Nucleus accumbens (tissue), 56 donors: ENCODE results near the gene EGFL8.
"Not testable (repeated sequence)": the region's sequence is repeated elsewhere in the genome, so short reads cannot be mapped to it uniquely, and the experiment has no call there.

Experiments used
- DNase-seq, 56 donors: peaks; one replicate each; lab custom pipeline; 2025; lab: John Stamatoyannopoulos, UW

Gene EGFL8

DNA sequence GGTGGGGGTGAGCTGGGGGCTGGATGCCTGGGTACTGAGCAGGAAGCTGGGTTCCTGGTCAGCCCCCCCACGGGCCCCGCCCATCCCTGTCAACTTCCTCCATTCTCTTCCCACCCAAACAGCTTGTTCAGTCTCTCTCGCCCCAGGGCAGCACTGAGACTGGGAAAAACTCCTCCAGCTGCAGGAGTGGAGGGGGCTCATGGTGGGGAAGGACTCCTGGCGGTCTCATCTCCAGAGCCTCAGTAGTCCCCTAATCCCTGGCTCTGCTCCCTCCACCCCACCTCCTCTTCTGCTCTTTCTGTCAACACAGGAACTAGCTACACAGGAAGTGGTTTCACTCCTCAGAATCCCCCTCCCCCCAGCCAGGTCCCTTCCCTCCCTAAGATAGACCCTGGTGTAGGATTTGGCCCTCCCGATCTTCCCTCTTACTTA, 28.2 kb downstream of the EGFL8 start, which contains the start of gene GPSM3:
Gene GPSM3 (minus strand): TSS at position 36 of the 432 bp plus-strand sequence. CDS start 130 bp downstream, outside the sequence.
- DNase-seq: peak in 2 of 56 donors; percentile 10 to 43

DNA sequence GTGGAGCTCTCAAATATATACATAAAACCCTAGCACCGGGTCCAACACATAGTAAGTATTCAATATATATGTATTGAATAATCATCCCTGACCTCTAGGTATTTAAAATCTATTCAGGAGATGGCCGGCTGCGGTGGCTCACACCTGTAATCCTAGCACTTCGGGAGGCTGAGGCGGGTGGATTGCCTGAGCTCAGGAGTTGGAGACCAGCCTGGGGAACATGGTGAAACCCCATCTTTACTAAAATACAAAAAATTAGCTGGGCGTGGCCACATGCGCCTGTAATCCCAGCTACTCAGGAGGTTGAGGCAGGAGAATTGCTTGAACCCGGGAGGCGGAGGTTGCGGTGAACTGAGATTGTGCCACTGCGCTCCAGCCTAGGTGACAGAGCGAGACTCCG, 28.7 kb downstream of the EGFL8 start:
- DNase-seq: not testable (repeated sequence)

DNA sequence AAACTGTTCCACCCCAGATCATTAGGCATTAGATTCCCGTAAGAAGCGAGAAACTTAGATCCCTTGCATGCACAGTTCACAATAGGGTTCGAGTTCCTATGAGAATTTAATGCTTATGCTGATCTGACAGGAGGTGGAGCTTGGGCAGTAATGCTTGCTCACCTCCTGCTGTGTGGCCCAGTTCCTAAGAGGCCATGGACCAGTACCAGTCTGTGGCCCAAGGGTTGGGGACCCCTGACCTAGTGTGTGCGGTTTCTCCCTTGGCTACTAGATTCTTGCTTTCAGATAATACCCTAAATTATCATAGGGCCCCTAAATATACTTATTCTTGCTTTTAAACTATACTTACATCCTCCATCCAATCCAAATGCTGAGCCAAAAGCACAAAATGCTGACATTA, 30.0 kb downstream of the EGFL8 start:
- no peak for DNase-seq

DNA sequence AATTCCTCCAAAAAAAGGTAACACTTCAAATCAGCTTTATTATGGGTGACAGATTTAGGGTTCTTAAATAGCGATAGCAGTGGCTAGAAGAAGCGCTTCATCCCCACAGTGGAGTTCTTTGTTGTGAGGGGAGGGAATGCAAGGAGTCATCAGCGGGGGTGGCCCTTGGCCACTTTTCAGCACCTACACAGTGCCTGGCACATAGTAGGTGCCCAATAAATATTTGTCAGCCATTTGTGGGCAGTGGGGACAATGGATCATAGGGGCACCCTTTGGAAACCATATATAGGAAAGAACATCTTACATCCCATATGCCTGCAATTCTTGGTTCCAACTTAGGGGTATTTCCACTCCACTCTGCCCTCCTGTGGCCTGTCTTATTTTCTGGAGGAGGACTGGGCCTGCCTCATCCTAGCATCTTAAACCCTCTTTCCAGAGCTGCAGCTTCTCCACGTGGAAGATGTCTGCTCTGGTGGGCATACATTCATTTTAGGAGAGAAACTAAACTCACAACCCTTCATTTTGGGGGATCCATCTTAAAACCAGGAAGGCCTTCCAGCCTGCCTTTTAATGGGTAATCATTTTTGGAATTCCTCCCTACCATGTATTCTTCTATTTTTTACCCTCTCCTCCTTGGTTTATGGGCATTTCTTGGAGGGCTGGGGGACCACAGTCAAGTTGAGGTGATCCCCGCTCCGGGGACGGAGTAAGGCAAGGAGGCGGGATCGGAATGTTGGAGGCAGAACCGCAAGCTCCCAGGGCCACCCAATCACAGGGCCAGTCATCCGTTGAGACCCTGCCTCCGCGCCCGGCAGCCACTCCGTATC, 30.6 kb downstream of the EGFL8 start:
- peak in 26 of 56 donors; percentile 14 to 71 (median 44) for DNase-seq

DNA sequence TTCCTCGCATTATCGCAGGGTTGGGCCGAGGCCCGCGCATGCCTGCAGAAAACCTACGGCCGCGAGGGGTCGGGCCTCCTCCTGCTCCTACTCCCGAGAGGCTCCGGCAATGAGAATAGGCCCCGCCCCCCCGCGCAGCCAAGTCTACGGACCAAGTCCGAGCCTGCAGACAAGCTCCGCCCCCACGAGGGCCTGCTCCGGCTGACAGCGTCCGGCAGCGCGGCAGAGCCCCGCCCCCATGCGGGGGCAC, 31.2 kb downstream of the EGFL8 start:
- peak; percentile 91 to 100 (median 100) for DNase-seq

DNA sequence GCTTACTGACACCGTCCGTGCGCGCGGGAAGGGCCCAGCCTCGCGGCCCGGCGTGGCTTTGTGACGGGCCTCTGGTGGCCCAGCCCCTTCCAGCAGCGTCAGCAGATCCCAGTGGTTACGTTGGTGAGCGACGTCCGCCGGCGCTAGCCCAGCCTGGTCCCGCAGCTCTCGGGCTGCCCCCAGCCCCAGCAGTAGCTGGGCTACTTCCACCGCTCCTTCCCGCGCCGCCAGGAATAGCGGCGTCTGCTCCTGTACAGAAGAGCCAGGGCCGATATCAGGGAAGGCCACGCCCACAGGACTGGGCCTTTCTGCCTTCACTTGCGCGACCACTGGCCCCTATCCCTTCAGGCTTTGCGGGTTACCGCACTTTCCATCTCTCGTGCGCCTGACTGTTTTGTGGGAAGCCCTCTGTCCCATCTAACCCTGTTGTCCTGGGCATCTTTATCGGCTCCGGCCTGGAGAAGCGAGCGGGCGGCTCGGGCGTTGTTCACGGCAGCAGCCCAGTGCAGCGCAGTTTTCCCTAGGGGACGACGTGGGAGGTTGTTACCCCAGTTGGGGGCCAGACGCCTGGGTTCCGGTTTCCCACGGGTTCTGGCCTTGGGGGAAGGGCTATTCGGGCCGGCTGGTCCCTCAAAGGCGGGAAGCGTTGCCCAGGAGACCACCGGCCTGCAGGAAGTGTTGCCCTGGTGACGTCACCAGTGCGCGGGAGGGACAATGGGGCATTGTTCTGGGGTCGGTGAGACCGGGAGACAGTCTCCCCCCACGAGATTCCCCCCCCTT, 31.7 kb downstream of the EGFL8 start:
- DNase-seq: peak in 55 of 56 donors; percentile 53 to 98 (median 90)

DNA sequence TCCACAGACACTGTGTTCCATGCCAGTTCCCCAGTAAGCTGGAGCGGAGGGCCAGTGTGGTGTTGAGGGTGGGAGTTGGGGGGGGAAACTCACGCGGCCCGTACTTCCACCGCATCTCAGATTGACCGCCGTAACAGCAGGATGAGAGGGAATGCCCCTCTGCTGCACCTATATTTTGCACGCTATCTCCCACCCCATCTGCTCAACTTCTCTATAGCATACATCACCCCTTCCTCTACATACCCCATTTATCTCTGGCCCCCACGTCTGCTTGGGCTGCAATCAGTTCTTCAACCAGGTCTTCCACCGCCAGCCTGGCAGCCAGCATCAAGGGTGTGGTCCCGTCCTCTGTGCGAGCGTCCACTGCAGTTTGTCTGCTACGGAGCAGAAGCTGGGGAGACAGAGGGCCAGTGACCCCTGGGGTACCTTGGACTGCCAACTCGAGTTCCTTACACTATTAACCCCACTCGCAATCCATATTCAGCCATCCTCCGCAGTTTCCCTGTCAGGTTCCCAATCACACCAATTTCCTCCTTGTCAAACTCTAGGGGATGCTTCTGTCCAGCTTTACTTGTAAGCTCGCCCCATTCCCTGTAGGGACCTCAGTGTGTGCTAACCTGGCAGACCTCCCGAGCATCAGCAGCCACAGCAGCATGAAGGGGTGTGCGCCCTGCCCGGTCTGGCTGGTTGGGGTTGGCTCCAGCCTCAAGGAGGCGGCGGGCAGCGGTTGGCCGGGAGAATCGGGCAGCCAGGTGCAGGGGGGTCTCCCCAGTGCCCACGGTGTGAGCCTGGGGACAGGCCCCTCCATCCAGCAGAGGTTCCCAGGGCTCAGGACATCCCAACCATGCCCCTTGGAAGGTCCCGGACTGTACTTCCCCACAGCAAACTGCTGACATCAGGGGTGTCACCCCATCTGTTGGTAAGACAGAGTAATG, 32.6 kb downstream of the EGFL8 start:
- peak in 28 of 56 donors; percentile 21 to 71 (median 50) for DNase-seq

DNA sequence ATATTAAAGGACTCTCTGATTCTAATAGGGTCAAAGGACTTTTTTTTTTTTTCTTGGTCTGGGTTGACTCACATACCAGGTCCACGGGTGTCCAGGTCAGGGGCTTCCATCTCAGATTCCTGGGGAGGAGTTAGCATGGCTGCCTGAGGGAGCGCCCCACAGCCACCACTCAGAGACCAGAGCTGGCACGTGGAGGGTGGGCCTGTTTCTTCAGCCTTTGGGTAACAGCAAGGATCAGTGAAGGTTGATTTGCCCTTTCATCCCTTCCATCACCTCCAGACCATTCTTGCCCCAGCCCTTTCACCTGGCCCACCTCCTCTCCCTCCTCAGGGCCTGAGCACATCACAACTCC, 33.9 kb downstream of the EGFL8 start:
- no peak for DNase-seq

DNA sequence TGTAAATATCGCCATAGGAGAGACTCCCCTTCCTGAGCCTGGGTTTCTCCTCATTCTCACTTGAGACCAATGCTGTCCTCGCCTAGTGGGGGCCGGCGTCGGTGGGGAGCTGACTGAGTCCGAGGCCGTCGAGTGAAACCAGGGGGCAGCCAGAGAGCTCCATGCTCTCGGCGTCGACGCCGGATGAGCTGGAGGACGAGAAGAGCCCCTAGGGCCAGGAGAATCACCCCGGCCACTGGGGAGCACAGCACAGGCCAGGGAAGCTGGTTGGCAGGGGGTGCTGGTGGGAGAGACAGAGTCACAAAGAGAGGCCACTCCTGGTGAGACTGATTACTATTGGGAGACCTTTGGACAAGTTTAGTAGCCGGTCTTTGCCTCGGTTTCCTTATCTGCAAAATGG, 34.5 kb downstream of the EGFL8 start:
- no peak for DNase-seq

DNA sequence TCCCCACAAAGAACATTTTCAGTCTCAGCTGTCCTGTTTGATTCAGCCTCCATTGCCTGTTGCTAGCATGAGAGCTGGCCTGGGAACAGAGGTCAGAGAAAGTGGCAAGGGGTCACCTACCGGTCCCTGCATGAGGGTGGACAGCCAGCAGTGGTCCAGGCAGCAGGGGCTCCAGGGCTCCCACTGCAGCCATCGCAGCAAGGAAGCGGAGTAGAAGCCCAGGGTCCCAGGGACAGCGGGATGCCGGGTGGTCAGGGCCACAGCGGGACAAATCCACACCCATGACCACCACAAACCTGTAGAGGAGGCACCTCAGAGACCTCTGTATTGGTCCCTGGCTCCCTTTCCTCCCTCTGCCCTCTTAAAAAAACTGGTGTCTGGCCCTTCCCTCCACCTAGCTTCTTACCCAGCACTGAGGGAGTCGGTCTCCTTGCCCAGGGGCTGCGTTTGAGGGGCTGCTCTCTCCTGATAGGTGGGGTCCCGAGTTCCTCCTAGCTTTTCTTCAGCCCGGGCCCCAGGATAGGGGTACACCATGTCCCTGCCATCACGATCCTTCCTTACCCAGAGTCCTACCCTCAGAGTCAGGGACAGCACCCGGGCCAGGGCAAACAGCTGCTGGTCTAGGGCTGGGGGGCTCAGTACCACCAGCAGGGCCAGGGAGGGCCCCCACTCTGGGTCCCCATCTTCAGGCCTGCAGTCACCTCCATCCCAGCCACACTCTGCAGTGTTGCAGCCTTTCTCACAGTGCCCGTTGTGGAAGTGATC, 36.5 kb downstream of the EGFL8 start:
- DNase-seq: no peak

DNA sequence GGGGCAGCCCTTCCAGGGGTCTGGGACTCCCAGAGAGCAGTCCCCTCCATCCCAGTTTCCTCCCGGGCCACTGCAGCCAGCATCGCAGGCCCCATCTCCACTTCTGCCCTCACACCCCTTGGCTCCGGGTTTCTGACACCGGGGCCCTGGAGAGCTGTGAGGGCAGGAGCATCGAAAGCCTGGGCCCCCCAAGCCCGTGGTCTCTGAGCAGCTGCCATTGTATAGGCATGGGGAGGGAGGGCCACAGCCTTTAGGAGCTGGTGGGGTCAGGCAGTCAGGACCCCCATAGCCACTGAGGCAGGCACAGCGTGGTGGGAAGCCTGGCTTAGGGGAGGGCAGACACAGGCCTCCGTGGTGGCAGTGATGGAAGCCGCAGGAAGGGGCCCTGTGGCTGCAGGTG, 37.8 kb downstream of the EGFL8 start:
- no peak for DNase-seq

DNA sequence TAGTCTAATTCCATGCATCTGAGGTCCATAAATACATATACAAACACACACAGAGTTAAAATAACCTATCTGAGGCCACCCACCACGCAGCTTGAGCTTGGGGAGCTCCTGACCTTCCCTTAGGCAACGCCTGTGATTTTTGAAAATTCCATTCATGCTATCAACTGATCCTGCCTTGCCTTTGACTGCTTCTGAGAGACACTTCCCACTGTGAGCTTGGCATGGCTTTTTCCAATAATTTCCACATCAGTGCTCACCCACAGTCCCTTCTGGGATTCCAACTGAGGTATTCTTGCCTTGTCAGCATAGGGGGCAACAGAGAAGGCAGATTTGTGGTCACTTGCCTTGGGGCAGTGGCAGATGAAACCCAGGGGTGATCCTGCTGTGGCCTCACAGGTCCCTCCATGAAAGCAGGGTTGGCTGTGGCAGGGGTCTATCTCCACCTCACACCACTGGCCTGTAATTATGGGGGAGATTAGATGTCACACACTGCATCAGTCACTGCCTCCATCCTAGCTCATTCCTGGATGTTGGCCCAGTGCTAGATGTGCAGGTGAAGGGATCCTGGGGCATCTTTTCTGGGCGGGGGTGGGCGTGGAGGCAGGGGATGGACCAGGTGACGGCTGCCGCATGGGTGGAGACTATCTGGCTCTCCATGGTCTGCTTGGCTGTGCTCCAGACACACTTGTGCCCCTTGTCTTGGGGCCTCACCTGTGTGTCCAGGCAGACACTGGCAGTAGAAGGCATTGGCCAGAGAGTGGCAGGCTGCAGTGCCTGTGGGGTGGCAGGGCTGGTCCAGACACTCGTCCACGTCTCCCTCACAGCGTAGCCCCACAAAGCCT, 39.3 kb downstream of the EGFL8 start:
- DNase-seq: no peak

DNA sequence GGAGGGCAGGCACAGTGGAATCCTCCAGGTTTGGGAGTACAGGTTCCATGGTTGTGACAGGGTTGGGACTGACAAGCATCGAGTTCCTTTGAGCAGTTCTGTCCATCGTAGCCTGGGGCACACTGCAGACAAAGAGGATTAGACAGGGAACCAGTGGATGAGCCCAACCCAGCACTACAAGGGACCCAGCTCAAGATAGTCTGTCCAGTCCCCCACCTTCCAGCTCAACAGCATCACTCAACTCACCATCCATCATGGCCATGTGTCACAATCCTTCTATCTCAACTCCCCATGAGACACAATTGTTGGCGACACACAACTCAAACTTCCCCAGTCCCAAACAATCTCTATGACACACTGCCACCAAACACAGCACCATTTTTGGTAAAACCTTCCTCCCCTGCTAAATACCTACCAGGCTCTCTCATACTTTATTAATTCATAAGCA, 39.9 kb downstream of the EGFL8 start:
- no peak for DNase-seq

DNA sequence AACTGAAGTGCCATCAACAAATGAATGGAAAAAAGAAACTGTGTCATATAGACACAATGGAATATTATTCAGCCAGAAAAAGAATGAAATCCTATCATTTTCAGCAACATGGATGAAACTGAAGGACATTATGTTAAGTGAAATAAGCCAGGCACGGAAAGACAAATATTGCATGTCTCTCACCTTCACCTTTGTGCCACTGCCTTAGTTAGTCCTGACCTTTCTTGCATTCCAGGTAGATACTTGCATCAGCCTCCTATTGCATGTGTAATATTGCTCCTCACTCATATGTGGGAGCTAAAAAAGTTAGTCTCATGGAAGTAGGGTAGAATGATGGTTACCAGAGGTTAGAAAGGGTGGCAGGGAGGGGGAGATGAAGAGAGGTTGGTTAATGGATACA, 44.6 kb downstream of the EGFL8 start:
- DNase-seq: no peak

DNA sequence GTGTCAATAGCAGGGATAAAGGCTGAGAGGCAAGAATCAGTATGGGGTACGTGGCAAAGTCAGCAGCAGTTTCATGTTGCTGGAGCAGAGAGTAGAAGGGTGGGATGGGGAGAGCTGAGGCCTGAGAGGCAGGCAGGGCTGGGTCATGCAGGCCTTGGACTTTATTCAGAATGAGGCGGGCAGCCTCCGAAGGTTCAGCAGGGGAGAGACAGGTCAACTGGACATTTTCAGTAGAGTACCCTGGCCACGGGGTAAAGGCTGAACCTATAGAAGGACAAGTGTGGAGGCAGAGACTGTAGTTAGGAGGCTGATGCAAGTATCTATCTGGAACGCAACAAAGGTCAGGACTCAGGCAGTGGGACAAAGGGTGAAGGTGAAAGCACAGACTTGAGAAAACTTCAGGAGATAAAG, 45.8 kb downstream of the EGFL8 start:
- no peak for DNase-seq

DNA sequence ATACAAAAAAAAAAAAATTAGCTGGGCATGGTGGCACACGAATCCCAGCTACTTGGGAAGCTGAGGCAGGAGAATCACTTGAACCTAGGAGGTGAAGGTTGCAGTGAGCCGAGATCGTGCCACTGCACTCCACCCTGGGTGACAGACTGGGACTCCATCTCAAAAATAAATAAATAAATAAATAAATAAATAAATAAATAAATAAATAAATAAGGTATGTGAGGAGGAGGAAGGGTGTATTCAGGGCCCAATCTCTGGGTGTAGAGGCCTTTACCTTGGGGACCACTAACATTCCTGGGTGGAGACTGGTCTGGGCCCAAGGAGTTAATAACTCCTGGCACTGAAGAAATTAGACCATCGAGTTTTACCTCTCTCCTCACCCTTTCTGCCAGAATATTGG, 47.0 kb downstream of the EGFL8 start:
- DNase-seq: not testable (repeated sequence)

DNA sequence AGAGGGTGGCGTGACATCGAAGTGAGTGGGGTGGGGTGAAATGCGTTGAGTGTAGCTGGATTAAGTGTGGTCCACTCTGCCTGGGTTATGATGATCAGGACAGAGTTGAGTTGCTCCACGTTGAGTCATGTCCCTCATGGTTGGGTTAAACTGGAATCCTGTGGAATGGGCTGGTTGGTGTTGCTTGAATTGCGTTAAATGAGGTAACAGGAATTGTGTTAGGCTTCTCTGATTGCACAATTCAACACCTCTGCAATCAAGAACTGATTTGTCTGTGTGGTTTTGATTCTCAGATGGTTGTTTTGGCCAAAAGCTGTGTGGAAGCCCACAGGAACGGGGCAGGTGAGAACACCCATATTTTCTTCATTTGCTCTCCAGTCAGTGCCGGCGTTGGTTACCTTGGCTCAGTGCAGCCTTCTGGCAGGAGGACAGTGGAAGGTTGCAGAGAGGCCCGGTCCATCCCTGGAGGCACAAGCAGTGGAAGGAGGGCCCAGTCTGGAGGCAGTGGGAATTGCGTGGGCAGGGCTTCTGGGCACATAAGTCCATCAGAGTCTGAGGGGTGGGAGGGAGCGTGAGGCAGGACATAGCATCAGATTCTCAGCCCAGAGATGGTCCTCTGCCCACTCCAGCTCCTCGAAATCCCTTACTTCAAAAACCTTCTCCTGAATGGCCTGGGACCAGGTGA, 47.8 kb downstream of the EGFL8 start:
- DNase-seq: no peak

DNA sequence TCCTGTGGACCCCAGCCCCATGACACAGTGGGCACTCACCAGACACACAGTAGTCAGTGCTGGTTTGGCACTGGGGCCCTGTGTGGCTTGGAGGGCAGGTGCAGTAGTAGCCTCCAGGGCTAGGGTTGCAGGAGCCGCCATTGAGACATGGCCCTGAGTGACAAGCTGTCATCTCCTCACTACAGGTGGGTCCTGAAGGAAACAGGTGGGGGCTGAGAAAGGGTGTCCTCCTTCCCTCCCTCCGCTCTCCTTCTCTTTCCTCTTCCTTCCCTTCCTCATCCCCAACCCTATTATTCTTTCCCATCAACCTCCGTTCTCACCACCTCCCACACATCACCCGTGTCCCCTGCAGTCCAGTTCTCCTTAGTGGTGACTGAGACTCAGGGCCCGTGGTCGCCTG, 49.3 kb downstream of the EGFL8 start:
- no peak for DNase-seq

DNA sequence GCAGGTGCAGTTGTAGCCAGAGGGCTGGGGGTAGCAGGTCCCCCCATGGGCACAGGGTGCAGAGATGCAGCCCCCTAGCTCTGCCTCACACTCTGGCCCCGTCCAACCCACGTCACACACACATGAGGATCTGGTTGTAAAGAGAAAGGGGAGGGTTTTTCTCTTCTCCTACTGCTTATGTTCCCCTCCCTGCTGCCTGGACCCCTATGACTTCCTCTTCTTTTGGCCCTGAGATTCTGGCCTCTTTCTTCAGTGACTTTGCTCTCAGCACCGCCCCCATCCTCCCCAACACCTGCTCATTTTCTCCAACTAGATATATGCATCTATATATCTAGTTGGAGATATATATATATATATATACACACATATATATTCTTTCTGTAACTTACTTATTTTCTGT, 49.7 kb downstream of the EGFL8 start:
- DNase-seq: no peak
